HepG2 (cell line): ENCODE data around the gene HUNK. TPM values are rescaled to one million over a fixed set of nuclear protein-coding genes. Genes with fewer than 3 reads are reported as not detected.

Source experiments
- BRD4 ChIP-seq: sonication (generic); formaldehyde crosslinking; IDR thresholded peaks from 2 replicates; pipeline ENCODE4 v1.4.0; 2020; ENCODE audit warnings: missing genetic modification reagents
- EED ChIP-seq: sonication (generic); formaldehyde crosslinking; IDR thresholded peaks from 2 replicates; pipeline ENCODE4 v1.5.0; 2020; ENCODE audit warnings: mild to moderate bottlenecking, missing genetic modification reagents
- MTF2 ChIP-seq: sonication (generic); formaldehyde crosslinking; IDR thresholded peaks from 2 replicates; pipeline ENCODE4 v1.5.0; 2020; ENCODE audit warnings: missing genetic modification reagents, borderline replicate concordance
- MYC ChIP-seq: sonication (generic); formaldehyde crosslinking; IDR thresholded peaks from 2 replicates; pipeline ENCODE4 v1.9.0; 2021; ENCODE audit warnings: missing genetic modification reagents, borderline replicate concordance
- SAP130 ChIP-seq: IDR thresholded peaks from 2 replicates; pipeline ENCODE4 v1.6.1; 2016; ENCODE audit warnings: low read depth
- SETDB1 ChIP-seq: sonication (generic); formaldehyde crosslinking; IDR thresholded peaks from 2 replicates; pipeline ENCODE4 v1.5.1; 2020; ENCODE audit warnings: missing genetic modification reagents, mild to moderate bottlenecking, borderline replicate concordance
- SOX13 ChIP-seq, 3 experiments: fragments of 450-650 bp in 1 of 3; sonication (generic) in 1 of 3; formaldehyde crosslinking in 1 of 3; IDR thresholded peaks in 2 of 3; conservative IDR thresholded peaks in 1 of 3; 2 replicates each; pipeline versions ENCODE4 v1.5.0 to v1.6.1; 2016 to 2020; ENCODE audit warnings: antibody characterized with exemption in 1 of 3, mild to moderate bottlenecking in 1 of 3, missing compliant biosample characterization in 1 of 3, missing genetic modification reagents in 1 of 3, moderate library complexity in 1 of 3
- SSRP1 ChIP-seq: IDR thresholded peaks from 2 replicates; pipeline ENCODE4 v1.6.1; 2016; ENCODE audit warnings: control low read depth
- ZBTB42 ChIP-seq: sonication (generic); formaldehyde crosslinking; IDR thresholded peaks from 2 replicates; pipeline ENCODE4 v1.5.0; 2020; ENCODE audit warnings: mild to moderate bottlenecking, missing genetic modification reagents
- ZNF143 ChIP-seq: sonication (generic); formaldehyde crosslinking; IDR thresholded peaks from 2 replicates; pipeline ENCODE4 v1.4.0; 2020; ENCODE audit warnings: missing genetic modification reagents
- ZNF235 ChIP-seq: sonication (generic); formaldehyde crosslinking; IDR thresholded peaks from 2 replicates; pipeline ENCODE4 v1.8.1; 2023; ENCODE audit warnings: mild to moderate bottlenecking, missing genetic modification reagents, borderline replicate concordance
- ZNF331 ChIP-seq: sonication (generic); formaldehyde crosslinking; IDR thresholded peaks from 2 replicates; pipeline ENCODE4 v1.4.0; 2020; ENCODE audit warnings: missing genetic modification reagents
- ZNF431 ChIP-seq: sonication (generic); formaldehyde crosslinking; IDR thresholded peaks from 2 replicates; pipeline ENCODE4 v1.9.0; 2022; ENCODE audit warnings: missing genetic modification reagents, low read depth, mild to moderate bottlenecking, borderline replicate concordance
- ZNF552 ChIP-seq: sonication (generic); formaldehyde crosslinking; IDR thresholded peaks from 2 replicates; pipeline ENCODE4 v1.9.0; 2022; ENCODE audit warnings: missing genetic modification reagents, mild to moderate bottlenecking, borderline replicate concordance
- ZNF713 ChIP-seq: sonication (generic); formaldehyde crosslinking; IDR thresholded peaks from 2 replicates; pipeline ENCODE4 v1.4.0; 2020; ENCODE audit warnings: mild to moderate bottlenecking, missing genetic modification reagents
- ZNF772 ChIP-seq: sonication (generic); formaldehyde crosslinking; IDR thresholded peaks from 2 replicates; pipeline ENCODE4 v1.5.0; 2020; ENCODE audit warnings: mild to moderate bottlenecking, missing genetic modification reagents
- ZNF83 ChIP-seq: sonication (generic); formaldehyde crosslinking; IDR thresholded peaks from 2 replicates; pipeline ENCODE4 v1.4.0; 2020; ENCODE audit warnings: missing genetic modification reagents, mild to moderate bottlenecking, borderline replicate concordance
- ZSCAN21 ChIP-seq: sonication (generic); formaldehyde crosslinking; IDR thresholded peaks from 2 replicates; pipeline ENCODE4 v1.8.0; 2022; ENCODE audit warnings: mild to moderate bottlenecking, missing genetic modification reagents, moderate library complexity, borderline replicate concordance
- ZSCAN29 ChIP-seq: sonication (generic); formaldehyde crosslinking; conservative IDR thresholded peaks from 2 replicates; pipeline ENCODE4 v1.4.0; 2020; ENCODE audit warnings: mild to moderate bottlenecking, missing genetic modification reagents
- polyA plus RNA-seq, 8 experiments: library from polyadenylated mRNA; depleted of rRNA in 3 of 8; stranded (reverse) in 7 of 8; unstranded in 1 of 8; fragments of >200 nt; fragmentation: Illumina TruSeq in 4 of 8; extraction: Trizol in 4 of 8; gene quantifications; 2 replicates each; pipeline versions ENCODE4 v1.2.1 to v1.2.3, GENCODE V29; 2011 to 2016; ENCODE audit warnings: low read depth in 4 of 8, missing spikeins in 1 of 8, mixed read lengths in 1 of 8; ENCODE audit not compliant: insufficient read depth in 1 of 8
- total RNA-seq, 5 experiments: library from RNA; depleted of rRNA; stranded (reverse); fragments of >200 nt; fragmentation: Illumina TruSeq; extraction: Trizol; gene quantifications; 2 replicates each; pipeline ENCODE4 v1.2.3, GENCODE V29; 2016; ENCODE audit warnings: low read depth in 1 of 5
- TF ChIP-seq, protein P1 (sequence below): sonication (generic); formaldehyde crosslinking; IDR thresholded peaks from 2 replicates; pipeline ENCODE4 v1.5.1; 2020; ENCODE audit warnings: missing genetic modification reagents, mild to moderate bottlenecking, borderline replicate concordance
- TF ChIP-seq, protein P2 (sequence below): fragments of 450-650 bp; IDR thresholded peaks from 2 replicates; pipeline ENCODE4 v1.6.1; 2016
- TF ChIP-seq, protein P3 (sequence below): sonication (generic); formaldehyde crosslinking; IDR thresholded peaks from 2 replicates; pipeline ENCODE4 v1.5.0; 2020; ENCODE audit warnings: mild to moderate bottlenecking, missing genetic modification reagents
- TF ChIP-seq, protein P4 (sequence below): sonication (generic); formaldehyde crosslinking; IDR thresholded peaks from 2 replicates; pipeline ENCODE4 v1.5.0; 2020; ENCODE audit warnings: mild to moderate bottlenecking, missing genetic modification reagents

Gene HUNK
- total and polyA plus RNA-seq, 2 of the 13 experiments (the other 11 are each of a cell fraction or from before 2014, with no cell fraction given) = 1.8 to 1.9 TPM

DNA sequence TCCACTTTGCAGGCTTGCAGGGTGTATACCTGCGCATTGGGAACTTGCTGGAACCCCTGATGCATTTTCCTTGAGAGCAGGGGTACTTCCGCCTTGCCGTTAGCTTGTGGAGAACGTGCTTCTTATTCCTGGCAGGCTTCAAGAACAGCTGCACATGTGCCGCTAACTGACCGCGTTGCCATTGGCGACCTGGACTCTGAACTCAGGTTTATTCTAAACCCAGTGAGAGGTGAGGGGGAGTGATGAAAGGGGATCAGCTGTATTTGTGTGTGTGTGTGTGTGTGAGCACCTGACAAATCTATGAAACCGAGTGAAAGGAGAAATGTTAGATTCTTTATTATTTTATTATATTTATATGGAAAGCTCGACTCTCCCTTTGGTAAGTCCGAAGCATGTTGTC is 128.6 kb downstream of the HUNK start (continued):
- TF ChIP-seq, protein P1, sequence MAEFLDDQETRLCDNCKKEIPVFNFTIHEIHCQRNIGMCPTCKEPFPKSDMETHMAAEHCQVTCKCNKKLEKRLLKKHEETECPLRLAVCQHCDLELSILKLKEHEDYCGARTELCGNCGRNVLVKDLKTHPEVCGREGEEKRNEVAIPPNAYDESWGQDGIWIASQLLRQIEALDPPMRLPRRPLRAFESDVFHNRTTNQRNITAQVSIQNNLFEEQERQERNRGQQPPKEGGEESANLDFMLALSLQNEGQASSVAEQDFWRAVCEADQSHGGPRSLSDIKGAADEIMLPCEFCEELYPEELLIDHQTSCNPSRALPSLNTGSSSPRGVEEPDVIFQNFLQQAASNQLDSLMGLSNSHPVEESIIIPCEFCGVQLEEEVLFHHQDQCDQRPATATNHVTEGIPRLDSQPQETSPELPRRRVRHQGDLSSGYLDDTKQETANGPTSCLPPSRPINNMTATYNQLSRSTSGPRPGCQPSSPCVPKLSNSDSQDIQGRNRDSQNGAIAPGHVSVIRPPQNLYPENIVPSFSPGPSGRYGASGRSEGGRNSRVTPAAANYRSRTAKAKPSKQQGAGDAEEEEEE (CRISPR knock-in tag) = no peak
- TF ChIP-seq, protein P2, sequence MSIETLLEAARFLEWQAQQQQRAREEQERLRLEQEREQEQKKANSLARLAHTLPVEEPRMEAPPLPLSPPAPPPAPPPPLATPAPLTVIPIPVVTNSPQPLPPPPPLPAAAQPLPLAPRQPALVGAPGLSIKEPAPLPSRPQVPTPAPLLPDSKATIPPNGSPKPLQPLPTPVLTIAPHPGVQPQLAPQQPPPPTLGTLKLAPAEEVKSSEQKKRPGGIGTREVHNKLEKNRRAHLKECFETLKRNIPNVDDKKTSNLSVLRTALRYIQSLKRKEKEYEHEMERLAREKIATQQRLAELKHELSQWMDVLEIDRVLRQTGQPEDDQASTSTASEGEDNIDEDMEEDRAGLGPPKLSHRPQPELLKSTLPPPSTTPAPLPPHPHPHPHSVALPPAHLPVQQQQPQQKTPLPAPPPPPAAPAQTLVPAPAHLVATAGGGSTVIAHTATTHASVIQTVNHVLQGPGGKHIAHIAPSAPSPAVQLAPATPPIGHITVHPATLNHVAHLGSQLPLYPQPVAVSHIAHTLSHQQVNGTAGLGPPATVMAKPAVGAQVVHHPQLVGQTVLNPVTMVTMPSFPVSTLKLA = peak; percentile 57; the same call in 1 of the 2 replicates
- TF ChIP-seq SAP130 (peak; percentile 48; the same call in 1 of the 2 replicates), EED (CRISPR knock-in tag) (no peak), BRD4 (CRISPR knock-in tag) (no peak), MYC (CRISPR knock-in tag) (peak; percentile 60; the same call in 1 of the 2 replicates), SOX13 (IDR thresholded peaks at IDR 0.05) (no peak), SOX13 (CRISPR knock-in tag; conservative IDR thresholded peaks at IDR 0.05 in 1 of 2, IDR thresholded peaks at IDR 0.05 in 1 of 2) (0 out of 4 replicates have a peak, but pooled peaks of 1 of the 2 experiments have one; percentile 10), ZNF431 (no peak), ZNF331 (CRISPR knock-in tag) (no peak), ZBTB42 (CRISPR knock-in tag) (no peak), ZNF83 (CRISPR knock-in tag) (no peak), ZNF713 (CRISPR knock-in tag) (no peak), MTF2 (CRISPR knock-in tag) (no peak), ZNF235 (CRISPR knock-in tag) (no peak), ZNF552 (CRISPR knock-in tag) (no peak), ZNF143 (CRISPR knock-in tag) (no peak), SSRP1 (CRISPR knock-in tag) (no peak), ZNF772 (CRISPR knock-in tag) (no peak), ZSCAN29 (CRISPR knock-in tag) (no peak), SETDB1 (CRISPR knock-in tag) (no peak), ZSCAN21 (CRISPR knock-in tag) (no peak)
- TF ChIP-seq, protein P3, sequence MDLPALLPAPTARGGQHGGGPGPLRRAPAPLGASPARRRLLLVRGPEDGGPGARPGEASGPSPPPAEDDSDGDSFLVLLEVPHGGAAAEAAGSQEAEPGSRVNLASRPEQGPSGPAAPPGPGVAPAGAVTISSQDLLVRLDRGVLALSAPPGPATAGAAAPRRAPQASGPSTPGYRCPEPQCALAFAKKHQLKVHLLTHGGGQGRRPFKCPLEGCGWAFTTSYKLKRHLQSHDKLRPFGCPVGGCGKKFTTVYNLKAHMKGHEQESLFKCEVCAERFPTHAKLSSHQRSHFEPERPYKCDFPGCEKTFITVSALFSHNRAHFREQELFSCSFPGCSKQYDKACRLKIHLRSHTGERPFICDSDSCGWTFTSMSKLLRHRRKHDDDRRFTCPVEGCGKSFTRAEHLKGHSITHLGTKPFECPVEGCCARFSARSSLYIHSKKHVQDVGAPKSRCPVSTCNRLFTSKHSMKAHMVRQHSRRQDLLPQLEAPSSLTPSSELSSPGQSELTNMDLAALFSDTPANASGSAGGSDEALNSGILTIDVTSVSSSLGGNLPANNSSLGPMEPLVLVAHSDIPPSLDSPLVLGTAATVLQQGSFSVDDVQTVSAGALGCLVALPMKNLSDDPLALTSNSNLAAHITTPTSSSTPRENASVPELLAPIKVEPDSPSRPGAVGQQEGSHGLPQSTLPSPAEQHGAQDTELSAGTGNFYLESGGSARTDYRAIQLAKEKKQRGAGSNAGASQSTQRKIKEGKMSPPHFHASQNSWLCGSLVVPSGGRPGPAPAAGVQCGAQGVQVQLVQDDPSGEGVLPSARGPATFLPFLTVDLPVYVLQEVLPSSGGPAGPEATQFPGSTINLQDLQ (CRISPR knock-in tag) = no peak
- TF ChIP-seq, protein P4, sequence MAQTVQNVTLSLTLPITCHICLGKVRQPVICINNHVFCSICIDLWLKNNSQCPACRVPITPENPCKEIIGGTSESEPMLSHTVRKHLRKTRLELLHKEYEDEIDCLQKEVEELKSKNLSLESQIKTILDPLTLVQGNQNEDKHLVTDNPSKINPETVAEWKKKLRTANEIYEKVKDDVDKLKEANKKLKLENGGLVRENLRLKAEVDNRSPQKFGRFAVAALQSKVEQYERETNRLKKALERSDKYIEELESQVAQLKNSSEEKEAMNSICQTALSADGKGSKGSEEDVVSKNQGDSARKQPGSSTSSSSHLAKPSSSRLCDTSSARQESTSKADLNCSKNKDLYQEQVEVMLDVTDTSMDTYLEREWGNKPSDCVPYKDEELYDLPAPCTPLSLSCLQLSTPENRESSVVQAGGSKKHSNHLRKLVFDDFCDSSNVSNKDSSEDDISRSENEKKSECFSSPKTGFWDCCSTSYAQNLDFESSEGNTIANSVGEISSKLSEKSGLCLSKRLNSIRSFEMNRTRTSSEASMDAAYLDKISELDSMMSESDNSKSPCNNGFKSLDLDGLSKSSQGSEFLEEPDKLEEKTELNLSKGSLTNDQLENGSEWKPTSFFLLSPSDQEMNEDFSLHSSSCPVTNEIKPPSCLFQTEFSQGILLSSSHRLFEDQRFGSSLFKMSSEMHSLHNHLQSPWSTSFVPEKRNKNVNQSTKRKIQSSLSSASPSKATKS (CRISPR knock-in tag) = no peak
